Activated CD4-positive, CD25-positive, alpha-beta regulatory T cell treated with anti-CD3 and anti-CD28 coated beads, Interleukin-2, amount 50 U/mL, for 72 hours (primary cell): ENCODE measurements around the gene EPM2AIP1.
"Not testable (repeated sequence)": the region's sequence is repeated elsewhere in the genome, so short reads cannot be mapped to it uniquely, and the experiment has no call there.

Experiments used
- DNase-seq: peaks from one replicate; pipeline ENCODE4 v3.0.0; 2021

Gene EPM2AIP1

DNA sequence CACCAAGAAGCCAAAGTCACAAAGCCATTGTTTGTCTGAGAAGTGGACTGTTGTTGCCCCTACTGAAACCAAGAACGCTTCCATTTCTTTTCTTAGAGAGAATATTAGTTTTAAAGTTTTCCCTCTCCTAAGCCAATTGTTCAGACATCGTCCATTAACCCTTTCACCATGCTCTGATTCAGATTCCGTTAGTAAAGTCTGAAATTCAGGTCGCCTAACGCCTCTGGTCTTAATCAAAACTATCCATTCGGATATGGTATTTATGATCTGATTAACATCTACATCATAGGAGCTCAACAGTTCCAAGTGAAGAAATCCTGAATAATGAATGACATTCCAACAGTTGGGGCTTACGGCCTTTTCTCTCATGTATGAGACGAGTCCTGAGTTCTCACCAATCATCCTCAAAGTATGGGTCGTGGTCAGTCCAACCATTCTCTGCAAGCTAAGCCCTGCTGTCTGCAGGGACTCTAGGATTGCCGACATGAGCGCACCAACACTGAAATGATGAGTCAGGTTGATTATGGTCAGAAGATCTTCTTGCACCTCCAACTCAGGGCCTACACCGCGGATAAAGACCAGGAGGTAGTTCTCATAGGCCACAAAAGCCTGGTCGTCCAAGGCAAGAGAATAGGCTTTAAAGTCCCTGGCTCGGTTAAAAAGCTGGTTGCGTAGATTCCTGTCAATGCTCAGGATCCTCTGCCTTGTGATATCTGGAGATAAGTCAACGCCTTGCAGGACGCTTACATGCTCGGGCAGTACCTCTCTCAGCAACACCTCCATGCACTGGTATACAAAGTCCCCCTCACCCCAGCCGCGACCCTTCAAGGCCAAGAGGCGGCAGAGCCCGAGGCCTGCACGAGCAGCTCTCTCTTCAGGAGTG, 767 bp downstream of the EPM2AIP1 start:
- no peak for DNase-seq

DNA sequence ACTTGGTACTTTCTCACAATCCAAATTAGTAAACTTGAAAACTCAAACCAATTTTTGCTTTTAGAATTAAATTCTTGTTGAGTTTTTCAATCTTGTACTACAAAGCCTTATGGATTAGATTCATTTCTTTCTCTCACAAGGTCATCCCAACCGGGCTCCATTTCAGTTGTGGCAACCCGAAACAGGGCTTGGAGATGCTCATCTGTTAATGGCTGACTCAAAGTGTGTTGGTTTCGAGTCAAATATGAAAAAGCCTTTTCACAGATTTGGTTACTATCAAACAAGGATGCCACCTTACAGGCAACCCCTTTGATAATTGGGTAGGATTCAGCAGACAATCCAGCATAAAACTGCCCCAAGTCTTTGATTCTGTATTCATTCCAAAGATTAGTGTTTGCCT, 1.8 kb downstream of the EPM2AIP1 start:
- DNase-seq = no peak

DNA sequence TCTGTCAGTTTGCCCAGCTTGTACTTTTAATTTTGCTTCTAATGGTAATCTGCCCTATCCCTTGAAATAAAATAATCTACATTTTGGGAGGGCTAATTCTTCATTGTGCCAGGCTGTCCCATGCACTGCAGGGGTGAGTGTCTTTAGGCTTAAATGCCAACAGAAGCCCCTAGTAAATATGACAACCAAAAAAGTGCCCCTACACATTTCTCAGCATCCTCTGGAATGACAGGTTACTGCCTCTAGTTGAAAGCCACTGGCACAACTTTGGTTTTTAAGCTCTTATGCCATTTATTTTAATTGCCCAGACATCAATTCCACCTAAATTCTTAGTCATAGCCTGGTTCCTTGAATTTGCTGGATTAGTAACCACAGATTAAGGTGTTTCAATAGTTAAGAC, 3.4 kb downstream of the EPM2AIP1 start:
- no peak for DNase-seq

DNA sequence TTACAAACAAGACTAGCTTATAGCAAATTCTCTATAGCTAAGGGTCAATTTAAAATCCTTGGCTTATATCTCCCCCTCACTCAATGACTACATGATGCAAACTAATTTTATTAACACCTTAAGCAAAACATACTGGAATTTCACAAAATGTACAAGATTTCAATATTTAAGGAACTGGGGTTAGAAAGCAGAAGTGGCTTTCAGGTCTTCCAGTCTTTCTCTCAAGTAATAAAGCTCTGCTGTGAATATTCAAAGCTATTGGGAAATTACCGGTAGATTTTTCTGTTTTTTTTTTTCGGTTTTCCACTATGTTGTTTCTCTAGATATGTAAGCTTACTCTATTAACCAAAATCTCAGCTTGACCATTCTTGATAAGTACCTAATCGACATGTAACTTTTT, 3.9 kb downstream of the EPM2AIP1 start:
- DNase-seq = no peak

DNA sequence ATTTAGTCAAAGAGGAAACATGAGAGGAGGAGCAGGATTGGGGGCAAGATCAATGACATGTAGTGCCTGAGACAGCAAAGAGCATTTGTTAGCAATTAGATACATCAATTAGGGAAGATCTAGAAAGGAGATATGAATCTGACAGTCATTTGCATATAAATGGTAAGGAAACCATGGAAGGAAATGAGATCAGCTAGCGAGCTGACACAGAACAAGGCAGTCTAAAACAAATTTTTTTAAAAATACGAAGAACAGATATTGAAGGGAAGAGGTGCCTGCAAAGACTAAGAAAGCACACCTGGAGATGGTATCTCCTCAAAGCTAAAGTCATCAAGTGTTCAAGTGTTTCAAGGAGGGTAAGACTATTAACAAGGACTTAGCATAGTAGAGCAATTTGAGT, 4.6 kb downstream of the EPM2AIP1 start:
- DNase-seq = no peak

DNA sequence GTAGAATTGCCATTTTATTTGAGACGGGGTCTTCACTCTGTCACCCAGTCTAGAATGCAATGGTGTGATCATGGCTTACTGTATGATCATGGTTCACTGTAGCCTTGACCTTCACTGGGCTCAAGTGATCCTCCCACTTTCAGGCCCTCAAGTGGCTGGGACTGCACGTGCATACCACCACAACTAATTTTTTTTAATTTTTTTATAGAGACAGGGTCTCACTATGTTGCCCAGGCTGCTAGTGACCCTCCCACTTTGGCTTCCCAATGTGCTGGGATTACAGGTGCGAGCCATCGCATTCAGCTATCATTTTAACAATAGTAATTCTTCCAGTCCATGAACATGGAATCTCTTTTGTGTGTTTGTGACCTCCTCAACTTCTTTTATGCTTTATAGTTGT, 11.9 kb downstream of the EPM2AIP1 start:
- DNase-seq = no peak

DNA sequence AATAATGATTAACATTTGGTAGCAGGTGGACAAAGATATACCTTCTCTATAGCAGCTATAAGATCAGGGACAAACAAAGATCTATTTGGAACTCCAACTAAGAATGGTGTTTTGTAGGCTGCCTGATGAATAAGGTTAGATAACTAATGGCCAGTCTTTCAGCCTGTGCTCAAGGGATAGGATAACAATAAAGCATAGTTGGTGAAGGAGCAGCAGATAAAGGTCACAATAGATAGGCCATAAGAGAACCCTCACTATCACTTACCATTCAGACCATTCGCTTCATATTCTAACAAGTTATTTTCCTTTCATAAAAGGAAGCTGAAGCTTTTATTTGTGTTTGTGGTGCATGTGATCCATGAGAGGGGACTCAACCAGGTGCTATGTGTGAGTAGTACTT, 19.8 kb downstream of the EPM2AIP1 start:
- no peak for DNase-seq

DNA sequence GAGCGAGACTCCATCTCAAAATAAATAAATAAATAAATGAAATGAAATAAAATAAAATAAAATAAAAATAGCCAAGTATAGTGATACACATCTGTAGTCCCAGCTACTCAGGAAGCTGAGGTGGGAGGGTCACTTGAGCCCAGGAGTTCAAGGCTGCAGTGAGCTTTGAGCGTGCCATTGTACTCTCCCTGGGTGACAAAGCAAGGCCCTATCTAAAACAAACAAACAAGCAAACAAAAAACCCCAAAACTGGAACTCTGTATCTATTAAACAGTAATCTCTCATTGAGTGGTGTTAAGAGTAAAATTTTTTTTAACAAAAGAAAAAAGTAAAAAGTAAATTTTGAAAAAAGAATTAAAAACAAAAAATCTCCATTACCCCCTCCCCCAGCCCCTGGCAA, 20.8 kb downstream of the EPM2AIP1 start:
- no peak for DNase-seq

DNA sequence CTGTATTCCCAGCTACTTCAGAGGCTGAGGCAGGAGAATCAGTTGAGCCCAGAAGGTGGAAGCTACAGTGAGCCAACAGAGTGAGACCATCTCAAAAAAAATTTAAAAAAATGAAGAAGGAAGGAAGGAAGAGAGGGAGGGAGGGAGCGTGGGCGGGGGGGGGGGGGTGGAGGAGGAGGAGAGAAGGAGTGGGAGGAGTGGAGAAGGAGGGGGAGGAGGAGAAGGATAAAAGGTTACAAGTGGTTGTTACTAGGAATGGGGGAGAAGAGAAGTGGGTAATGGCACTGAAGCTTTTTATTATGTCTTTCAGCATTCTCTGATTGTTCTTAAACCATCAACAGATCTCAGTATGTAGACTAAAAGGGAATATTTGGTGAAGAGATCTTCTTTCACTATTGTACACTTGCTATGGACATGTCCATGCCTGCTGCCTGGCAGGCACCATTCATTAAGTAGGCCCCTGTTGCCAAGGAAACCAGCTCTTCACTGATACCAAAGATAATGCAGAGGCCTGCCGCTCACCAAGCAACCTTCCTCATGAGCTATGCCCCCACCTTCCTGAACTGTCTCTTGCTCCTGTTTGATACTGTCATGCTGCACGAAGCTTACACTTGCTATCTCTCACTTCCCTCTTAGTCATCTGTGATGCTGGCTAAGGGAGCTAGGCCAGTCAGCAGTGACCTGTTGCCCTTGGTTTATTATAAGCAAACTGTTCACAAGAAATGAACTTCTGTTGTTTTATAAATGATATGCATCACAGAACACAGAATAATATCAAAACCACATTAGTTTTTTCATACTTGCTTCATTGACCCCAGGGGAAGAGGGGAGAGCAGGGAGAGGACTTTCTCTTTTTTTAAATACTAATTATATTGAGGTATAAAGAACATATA, 23.1 kb downstream of the EPM2AIP1 start:
- no peak for DNase-seq

DNA sequence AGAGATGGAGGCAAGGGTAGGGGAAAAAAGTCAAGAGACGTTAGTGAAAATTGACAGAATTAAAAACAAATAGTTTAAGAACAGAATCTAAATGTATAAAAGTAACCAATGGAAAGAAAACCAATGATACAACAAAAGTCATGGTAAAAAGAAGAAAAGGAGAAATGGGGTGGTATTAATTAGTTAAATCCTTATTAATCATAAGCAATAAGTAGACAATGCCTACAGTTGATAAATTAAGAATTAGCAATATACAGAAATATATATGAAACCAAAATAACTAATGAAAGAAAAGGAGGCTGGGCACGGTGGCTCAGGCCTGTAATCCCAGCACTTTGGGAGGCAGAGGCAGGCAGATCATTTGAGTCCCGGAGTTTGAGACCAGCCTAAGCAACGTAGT, 23.8 kb downstream of the EPM2AIP1 start:
- no peak for DNase-seq

DNA sequence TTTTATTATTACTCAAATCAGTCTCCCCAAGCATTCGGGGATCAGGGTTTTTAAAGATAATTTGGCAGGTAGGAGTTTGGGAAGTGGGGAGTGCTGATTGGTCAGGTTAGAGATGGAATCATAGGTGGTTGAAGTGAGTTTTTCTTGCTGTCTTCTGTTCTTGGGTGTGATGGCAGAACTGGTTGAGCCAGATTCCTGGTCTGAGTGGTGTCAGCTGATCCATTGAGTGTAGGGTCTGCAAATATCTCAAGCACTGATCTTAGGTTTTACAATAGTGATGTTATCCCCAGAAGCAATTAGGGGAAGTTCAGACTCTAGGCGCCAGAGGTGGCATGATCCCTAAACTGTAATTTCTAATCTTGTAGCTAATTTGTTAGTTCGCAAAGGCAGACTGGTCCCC, 27.5 kb downstream of the EPM2AIP1 start:
- DNase-seq = no peak

DNA sequence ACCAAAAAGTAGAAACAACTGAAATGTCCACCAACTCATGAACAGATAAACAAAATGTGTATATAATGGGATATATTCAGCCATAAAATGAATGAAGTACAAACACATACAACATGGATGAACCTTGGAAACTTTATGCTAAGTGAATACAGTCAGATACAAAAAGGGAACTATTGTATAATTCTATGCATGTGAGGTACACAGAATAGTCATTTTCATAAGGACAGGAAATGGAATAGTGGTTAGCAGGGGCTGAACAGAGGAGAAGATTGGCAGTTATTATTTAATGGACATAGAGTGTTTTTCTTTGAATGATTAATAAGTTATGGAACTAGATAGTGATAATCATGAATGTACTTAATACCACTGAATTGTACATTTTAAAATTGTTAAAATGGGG, 28.1 kb downstream of the EPM2AIP1 start:
- DNase-seq = no peak

DNA sequence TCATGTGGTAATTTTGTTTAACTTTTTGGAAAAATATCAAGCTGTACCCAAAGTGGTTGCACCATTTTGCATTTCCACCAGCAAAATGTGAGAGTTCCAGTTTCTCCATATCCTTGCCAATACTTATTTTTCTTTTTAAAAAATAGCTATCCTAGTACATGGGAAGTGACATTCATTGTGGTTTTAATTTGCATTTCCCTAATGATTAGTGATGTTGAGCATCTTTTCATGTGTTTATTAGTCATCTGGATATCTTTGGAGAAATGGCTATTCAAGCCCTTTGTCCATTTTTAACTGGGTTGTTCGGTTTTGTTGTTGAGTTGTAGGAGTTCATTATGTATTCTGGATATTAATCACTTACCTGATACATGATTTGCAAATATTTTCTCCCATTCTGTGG, 28.6 kb downstream of the EPM2AIP1 start:
- no peak for DNase-seq

DNA sequence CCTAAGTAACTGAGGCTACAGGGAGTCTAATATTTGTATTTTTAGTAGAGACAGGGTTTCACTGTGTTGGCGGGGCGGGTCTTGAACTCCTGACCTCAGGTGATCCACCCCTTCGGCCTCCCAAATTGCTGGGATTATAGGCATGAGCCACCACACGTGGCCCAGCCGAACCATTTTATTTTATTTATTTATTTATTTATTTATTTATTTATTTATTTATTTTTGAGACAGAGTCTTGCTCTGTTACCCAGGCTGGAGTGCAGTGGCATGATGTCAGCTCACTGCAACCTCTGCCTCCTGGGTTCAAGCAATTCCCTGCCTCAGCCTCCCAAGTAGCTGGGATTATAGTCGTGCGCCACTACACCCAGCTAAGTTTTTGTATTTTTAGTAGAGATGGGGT, 29.9 kb downstream of the EPM2AIP1 start:
- not testable (repeated sequence) for DNase-seq

DNA sequence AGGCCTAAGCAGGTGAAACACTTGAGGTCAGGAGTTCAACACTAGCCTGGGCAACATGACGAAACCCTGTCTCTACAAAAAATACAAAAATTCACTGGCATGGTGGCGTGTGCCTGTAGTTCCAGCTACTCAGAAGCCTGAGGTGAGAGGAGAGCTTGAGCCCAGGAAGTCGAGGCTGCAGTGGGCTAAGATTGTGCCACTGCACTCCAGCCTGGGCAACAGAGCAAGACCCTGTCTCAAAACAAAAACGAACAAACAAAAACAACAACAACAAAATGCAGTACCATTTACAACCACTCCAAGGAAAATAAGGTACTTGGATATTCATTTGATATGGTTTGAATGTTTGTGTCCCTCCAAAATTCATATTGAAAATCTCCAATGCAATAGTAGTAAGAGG, 32.4 kb downstream of the EPM2AIP1 start:
- no peak for DNase-seq

DNA sequence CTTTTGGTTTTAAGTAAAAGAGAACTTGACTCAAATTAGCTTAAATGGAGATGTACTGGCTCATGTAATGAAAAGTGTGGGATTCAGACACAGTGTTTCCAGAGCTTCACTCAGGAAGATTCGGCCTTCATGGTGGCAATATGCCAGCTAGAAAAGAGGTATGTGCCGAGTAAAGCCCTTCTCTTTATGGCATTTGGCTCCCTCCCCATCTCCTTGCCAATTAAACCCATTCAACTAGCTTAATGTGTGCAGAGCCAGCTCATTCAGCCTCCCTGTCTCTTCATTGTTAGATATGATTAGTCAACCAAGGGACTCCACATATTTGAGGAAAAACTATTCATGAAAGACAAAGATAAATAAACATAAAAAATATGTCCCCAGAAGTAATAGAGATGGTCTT, 33.1 kb downstream of the EPM2AIP1 start:
- DNase-seq = no peak

DNA sequence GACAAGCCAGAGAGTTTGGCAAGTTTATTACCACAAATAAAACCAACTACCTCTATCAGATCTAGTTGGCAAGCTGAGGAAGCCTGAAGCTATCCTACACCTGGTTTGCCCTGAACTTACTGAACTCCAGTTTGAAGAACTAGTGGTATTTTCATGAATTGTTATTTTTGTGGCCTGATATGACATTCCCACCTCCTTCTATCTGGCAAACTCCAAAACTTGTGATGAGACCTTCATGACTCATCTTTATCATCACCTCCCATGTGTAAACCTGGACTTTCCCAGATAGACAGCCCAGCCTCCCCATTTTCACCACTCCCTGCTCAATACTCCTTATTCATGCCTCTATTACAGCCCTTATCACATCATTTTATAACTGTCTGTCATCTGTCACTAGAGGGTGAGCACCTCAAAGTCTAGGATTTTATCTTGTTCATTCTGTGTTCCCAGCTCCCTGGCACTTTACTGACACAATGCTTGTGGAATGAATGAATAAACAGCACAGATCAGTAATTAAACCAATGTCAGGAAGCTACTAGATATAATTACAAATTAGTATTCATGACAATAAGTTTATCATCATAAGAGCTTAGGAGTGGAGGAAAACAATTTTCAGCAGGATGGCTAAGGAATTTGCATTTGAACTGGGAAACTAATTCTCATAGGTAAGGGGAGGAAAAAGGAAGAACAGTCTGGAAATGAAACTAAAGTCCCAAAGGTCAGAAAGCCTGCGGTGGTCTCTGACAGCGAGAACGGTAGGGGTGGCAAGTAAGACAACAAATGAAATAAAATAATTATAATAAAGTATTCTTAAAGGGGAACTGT, 34.9 kb downstream of the EPM2AIP1 start:
- DNase-seq = no peak

DNA sequence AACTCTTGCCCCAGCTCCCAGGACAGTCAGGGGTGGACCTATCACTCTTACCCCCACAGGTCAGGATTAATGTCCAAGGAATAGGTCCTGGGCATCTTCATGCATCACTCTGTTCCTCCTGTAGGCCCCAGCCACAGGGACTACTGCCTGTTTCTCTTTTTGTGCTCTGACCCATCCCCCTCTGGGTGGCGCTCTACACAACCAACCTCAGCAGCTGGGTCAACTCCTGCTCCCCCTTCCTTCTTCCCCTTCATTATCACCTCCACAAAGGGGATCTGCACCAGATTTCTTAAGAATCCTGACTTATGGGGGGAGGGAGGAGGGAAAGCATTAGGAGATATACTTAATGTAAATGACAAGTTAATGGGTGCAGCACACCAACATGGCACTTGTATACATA, 35.9 kb downstream of the EPM2AIP1 start:
- no peak for DNase-seq

DNA sequence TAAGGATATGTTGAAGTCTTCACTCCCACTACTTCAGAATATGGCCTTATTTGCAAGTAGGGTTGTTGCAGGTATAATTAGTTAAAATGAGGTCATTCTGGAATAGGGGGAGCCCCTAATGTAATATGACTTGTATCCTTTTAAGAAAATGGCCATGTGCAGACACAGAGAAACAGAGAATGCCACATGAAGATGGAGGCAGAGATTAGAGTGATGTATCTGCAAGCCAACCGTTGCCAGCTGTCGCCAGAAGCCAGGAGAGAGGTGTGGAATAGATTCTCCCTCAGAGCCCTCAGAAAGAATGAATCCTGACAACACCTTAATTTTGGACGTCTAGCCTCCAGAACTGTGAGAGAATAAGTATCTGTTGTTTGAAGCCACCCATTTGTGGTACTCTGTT, 36.8 kb downstream of the EPM2AIP1 start:
- DNase-seq = no peak

DNA sequence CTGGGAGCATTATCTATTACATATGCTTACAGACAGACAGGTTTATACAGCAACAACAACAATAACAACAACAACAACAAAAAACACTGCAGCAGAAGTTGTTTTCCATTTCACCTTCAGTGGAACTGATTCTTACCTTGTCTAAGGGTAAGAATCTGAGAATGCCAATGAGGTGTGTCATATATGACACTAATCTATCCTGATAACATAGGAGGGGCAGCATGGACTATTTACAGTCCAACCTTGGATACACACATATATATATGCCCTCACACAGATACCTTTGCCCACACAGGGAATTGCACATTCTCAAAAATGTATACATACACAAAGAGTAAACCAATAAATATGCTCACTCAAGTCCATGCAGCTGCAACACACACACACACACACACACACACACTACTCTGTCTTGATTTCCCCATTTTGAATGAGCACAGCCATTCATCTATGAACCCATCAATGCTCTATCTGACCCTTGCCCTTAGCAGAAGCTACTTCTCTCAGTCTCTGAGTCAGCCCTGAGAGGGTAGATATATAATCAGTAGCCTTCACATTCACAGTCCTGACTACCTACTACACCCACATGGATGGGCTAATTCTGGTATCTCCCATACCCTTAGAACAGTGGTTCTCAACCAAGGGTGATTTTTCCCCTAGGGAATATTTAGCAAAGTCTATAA, 38.3 kb downstream of the EPM2AIP1 start:
- no peak for DNase-seq

DNA sequence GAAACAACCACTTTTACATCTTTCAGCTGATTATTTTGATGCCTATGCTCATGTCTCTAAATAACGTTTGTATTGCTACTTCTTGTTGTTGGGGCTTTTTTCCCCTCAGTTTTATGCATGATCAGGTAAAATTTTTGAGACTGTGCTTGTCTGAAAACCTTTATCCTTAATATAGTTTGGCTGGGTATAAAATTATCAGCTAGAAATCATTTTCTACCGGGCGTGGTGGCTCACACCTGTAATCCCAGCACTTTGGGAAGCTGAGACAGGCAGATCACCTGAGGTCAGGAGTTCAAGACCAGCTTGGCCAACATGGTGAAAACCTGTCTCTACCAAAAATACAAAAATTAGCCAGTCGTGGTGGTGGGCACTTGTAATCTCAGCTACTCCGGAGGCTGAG, 45.1 kb downstream of the EPM2AIP1 start:
- DNase-seq = not testable (repeated sequence)

DNA sequence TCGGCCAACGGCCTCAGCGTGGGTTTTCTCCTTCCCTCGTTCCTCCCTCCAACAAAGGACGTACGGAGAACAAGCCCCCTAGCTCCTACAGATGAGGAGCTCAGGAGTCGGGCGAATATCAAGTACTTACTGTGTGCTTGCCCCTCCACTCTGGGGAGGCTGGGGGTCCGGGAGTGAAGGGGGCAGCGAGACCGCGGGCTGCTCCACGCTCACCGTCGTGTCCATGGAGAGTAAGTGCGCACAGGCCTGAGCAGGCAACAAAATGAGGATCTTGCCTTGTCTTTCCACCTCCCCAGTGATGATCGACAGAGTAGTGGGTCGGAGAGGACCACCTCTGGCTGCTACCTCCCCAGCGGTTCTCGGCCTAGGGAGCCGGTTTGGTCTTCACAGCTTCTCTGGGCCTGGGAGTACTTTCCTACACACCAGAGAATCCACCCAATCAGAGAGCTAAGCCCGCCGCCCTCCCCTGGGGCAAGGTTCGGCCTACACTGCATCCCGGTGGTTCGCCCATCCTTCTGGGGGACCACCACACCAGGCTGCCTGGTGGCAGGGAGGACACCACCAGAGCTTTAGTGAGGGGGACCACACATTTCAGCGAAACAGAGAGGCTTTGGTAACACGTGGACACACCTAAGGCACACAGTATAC, 47.5 kb downstream of the EPM2AIP1 start:
- DNase-seq = no peak
